ENCODE results near the gene HEATR9.

Gene HEATR9

DNA sequence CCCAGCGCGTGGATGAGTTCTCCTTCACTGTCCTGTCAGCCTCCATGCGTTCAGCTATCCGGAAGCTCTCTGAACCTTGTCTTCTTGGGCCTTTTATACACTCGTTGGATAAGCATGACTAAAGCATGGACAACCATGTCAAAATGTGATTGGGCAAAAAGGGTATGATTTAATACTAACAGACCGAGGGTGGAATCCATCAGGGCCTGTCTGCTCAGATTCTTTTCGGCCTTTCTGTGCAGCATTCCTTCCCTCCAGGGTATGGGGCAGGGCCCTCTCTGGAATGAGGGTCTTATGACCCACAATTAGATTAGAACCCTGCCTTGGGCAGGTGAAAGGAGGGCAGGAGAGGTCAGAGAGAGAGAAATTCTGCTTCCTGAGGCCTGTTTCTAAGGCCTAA lies 25.5 kb upstream of the HEATR9 start:
- DNase-seq, result no peak

- no peak for DNase-seq
Measured at GRCh38 chr17:35893751-35894150, 25.1 kb upstream of the HEATR9 start.

GRCh38 chr17:35892091-35893035 lies 23.7 kb upstream of the HEATR9 start:
- DNase-seq, result peak; percentile 56

DNA sequence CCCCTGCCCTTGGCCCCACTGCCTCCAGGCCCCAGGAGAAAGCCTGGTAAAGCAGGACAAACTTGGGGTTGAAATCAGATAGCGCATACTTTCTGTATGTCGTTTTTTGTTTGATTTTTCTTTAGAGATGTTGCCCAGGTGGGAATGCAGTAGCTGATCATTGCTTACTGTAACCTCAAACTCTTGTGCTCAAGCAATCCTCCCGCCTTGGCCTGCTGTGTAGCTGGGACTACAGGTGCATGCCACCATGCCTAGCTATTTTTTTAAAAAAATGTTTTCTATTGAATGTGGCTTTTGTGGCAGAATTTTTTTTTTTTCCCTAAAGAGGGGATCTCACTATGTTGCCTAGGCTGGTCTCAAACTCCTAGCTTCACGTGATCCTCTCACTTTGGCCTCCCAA lies 22.6 kb upstream of the HEATR9 start:
- DNase-seq, result peak; percentile 33

DNA sequence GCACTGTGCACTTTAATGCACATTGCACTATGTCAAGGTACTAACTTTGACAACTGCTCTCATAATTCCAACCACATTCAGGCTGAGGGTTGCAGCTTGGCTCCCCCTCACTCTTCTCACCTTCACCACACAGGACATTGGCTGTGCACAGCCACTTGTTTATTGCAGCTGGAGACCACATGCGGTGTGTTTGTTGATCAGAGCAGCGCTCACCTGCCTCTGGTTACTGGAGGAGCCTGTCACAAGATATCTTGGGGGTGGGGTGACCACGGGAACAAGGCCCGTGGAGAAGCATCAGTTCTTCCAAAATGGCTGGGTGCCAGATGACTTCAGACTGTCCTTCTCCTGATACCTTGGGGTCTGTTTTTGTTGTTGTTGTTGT lies 22.1 kb upstream of the HEATR9 start:
- peak; percentile 84 for DNase-seq

GRCh38 chr17:35889818-35890773 lies 21.4 kb upstream of the HEATR9 start:
- DNase-seq, result no peak

DNA sequence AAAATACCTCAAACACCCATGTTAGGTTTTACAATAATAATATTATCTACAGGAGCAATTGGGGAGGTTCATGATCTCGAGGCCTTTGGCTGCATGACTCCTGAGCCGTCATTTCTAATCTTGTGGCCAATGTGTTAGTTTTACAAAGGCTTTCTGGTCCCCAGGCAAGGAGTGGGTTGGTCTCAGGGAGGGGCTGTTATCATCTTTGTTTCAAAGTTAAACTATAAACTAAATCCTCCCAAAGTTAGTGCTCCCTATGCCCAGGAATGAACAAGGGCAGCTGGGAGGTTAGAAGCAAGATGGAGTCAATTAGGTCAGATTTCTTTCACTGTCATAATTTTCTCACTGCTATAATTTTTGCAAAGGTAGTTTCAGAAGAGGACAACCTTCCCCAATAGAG lies 20.6 kb upstream of the HEATR9 start:
- peak; percentile 42 for DNase-seq

DNA sequence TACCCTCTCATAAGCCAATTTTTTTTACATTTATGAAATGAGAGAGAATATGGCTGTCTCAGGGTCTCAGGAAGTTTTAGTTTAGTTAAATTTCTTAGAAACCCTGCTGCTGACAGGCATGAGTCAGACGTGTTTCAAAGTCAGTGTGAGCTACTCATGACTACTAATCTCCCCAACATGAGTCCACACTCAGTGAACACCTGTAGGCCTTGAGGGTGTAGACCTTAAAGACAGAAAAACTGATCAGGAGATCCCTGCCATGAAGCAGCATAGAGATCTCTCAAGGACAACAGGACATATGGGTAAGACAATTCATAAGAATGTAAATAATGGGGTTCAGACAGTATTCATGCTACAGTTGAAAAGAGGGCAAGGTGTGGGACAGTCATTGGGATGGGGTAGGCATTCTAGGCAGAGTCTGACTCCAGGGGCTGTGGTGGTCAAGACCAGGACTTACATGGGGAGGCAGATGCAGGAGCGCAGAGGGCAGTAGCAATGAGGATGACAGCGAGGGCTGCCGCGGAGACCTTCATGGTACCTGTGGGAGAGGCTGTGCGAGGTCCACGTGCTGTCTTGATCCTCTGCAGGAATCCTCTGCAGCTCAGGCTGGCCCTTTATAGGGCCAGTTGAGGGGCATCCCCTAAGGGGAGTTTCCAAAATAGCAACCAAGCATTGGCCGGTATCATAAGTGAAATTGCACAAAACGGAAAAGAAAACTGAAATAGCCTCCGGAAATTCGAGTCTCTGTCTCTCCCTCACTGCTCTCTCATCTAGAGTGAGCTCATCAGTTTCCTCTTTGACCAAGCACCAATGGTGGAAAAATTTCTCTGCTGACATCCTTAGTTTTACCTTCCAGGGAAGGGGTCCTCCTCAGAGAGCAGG lies 11.3 kb upstream of the HEATR9 start, which contains the start of gene CCL5:
CCL5 (minus strand) TSS at position 588 of the 882 bp plus-strand sequence.
- DNase-seq, result peak; percentile 69

- peak; percentile 22 for DNase-seq
Measured at GRCh38 chr17:35878361-35878760, 9.7 kb upstream of the HEATR9 start.

DNA sequence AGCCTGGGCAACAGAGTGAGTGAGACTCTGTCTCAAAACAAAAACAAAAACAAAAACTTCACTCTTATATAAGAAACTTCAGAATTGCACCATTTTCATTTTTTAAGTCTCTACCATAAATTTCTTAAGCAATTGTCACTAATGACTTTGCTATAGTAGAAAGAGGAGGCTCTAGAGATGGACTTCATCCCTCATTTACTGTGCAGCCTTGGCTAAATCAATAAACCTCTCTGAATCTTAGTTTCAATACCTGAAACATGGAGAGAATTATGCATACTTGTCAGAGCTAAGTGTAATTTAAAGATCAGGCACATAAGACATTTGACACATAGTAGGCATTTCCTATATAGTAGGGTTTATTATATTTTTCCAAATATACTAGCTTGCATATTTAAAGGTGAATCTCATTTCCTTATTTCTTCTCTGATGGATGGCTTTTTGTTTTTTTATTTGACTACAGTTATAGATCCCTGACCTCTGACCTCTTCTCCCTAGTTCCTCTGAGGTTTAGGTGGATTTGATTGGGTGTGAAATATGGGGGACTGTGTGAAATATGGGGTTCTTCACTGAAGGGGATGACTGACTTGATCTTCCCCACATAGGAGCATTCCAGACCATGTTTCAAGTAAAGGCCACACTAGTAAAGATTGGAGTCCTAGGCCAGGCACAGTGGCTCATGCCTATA lies 8.8 kb upstream of the HEATR9 start:
- no peak for DNase-seq

DNA sequence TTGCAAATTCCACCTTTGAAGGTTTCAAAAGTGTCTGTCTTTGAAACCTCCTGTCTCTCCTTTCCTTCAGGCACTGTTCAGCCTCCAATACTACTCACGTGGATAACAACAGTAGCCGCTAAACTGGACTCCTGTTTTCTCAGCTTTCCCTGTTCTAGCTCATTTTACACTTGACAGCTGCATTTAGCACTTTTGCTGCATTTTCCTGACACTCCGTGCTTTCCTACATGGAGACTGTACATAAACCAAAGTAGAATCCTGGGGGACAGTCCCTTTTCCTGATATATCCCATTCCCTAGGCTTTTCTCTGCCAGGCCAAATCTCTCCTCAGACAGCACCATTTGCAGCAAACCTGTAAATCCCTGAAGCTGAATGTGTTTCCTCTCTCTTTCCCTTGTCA lies 7.8 kb upstream of the HEATR9 start:
- DNase-seq, result no peak

GRCh38 chr17:35875800-35876139 lies 7.1 kb upstream of the HEATR9 start:
- no peak for DNase-seq

GRCh38 chr17:35875072-35875799 lies 6.5 kb upstream of the HEATR9 start:
- DNase-seq, result peak; percentile 45

DNA sequence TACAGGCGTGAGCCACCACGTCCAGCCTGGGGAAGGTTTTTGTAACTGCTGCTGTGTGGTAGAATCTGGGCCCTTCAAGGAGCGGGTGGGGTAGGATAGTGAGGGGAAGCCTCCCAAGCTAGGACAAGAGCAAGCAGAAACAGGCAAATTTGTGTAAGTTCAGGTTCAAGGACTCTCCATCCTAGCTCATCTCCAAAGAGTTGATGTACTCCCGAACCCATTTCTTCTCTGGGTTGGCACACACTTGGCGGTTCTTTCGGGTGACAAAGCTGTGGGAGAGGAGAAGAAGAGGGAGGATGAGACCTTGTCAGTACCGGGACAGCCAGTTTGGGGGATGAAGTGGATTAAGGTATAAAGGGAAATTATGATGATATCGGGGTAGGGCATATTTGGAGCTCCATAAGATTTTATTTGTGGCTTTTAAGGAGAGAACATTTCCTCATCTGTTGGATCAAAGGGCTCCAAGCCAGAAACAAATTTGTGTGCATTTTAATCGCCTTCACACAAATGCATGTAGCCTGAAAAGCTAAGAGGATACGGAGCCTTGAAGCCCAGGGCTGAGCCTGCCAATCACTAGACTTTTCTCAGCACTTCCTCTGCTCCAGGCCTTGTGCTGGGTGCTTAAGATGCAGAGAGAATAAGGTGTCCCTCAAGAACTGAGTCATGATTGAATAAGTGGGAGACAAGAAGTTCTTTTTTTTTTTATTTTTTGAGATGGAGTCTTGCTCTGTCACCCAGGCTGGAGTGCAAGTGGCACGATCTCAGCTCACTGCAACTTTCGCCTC lies 3.7 kb upstream of the HEATR9 start:
- DNase-seq, result no peak

GRCh38 chr17:35870906-35871819 lies 2.5 kb upstream of the HEATR9 start:
- peak; percentile 48 for DNase-seq

DNA sequence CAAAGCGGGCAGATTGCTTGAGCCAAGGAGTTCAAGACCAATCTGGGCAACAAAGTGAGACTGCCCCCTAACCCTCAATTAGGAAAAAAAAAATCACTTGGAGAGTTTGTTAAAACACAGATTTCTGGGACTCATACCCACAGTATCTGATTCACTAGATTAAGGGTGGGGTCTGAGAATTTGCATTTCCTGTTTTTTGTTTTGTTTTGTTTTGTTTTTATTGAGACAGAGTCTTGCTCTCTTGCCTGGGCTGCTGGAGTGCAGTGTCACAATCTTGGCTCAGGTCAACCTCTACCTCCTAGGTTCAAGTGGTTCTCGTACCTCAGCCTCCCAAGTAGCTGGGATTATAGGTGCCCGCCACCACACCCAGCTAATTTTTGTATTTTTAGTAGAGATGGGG lies 1.1 kb downstream of the HEATR9 start:
- DNase-seq, result no peak

DNA sequence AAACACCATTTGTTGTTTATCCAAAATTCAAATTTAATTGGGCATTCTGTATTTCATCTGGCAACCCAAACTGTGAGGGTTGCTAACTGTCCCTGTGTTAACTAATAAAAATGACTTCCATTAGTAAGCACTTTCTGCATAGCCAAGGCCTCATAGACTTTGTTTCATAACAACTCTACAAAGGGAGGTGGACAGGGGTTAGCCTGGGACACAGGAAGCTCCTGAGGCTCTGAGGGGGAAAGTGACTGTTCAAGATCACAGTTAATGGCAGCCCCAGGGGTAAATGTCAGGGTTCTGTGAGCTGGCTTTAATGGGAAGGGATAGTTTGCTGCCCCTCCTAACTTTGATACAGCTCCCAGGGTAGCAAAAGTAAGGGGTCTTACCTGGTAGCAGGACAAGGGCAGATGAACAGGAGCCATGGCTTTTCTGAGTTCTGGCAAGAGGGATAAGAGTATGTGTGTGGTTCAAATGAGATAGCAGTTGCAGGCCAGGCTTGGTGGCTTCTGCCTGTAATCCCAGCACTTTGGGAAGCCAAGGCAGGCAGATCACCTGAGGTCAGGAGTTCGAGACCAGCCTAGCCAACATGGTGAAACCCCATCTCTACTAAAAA lies 2.2 kb downstream of the HEATR9 start:
- no peak for DNase-seq

- DNase-seq, result no peak
Measured at GRCh38 chr17:35865412-35866340, 3.0 kb downstream of the HEATR9 start.
